GM12878 (cell line): ENCODE results near the gene CC2D2B. TPM values are rescaled to one million over a fixed set of nuclear protein-coding genes. Genes with fewer than 3 reads are reported as not detected.

Source experiments
- ATF7 ChIP-seq: fragments of 450-650 bp; IDR thresholded peaks from 2 replicates; pipeline ENCODE4 v1.6.1; 2016; ENCODE audit warnings: low read depth, mild to moderate bottlenecking
- CREM ChIP-seq: IDR thresholded peaks from 2 replicates; pipeline ENCODE4 v1.6.1; 2014; ENCODE audit warnings: antibody characterized with exemption, low read depth
- FOXK2 ChIP-seq: fragments of 450-650 bp; IDR thresholded peaks from 2 replicates; pipeline ENCODE4 v1.6.1; 2017; ENCODE audit warnings: mild to moderate bottlenecking, moderate library complexity
- IKZF1 ChIP-seq: fragments of 450-650 bp; conservative IDR thresholded peaks from 2 replicates; pipeline ENCODE4 v1.6.1; 2017; ENCODE audit warnings: antibody characterized with exemption, mild to moderate bottlenecking
- KLF5 ChIP-seq: fragments of 450-650 bp; IDR thresholded peaks from 2 replicates; pipeline ENCODE4 v1.6.1; 2014; ENCODE audit warnings: mild to moderate bottlenecking; ENCODE audit not compliant: partially characterized antibody
- MYB ChIP-seq: fragments of 150-350 bp; IDR thresholded peaks from 2 replicates; pipeline ENCODE4 v1.6.1; 2014; ENCODE audit warnings: mild to moderate bottlenecking, low read depth, low read length, borderline replicate concordance
- SUZ12 ChIP-seq: fragments of 200-600 bp; sonication (generic); IDR thresholded peaks from one replicate; pipeline ENCODE4 v1.6.1; 2018; ENCODE audit warnings: antibody characterized with exemption, mild to moderate bottlenecking; ENCODE audit not compliant: unreplicated experiment
- polyA plus RNA-seq, 11 experiments: library from polyadenylated mRNA; depleted of rRNA in 4 of 11; unstranded in 6 of 11; stranded (reverse) in 5 of 11; fragments of >200 nt; fragmentation: Nextera tagmentation in 4 of 11; fragmentation: Illumina TruSeq in 1 of 11; extraction: Ambion mirVana in 4 of 11; extraction: Trizol in 1 of 11; gene quantifications; 1 replicate in 1 of 11; 2 replicates in 10 of 11; pipeline versions ENCODE4 v1.2.1 to v1.2.3, GENCODE V29; 2011 to 2016; ENCODE audit warnings: inconsistent platforms in 2 of 11, missing spikeins in 2 of 11, low read depth in 1 of 11
- total RNA-seq, 4 experiments: library from RNA; depleted of rRNA in 3 of 4; stranded (reverse); fragments of >200 nt in 3 of 4; fragmentation: Illumina TruSeq in 1 of 4; extraction: Trizol in 1 of 4; gene quantifications; 2 replicates each; pipeline versions ENCODE4 v1.2.1 to v1.2.3, GENCODE V29; 2013 to 2021
- TF ChIP-seq, protein P1 (sequence below): fragments of 150-350 bp; IDR thresholded peaks from 2 replicates; pipeline ENCODE4 v1.6.1; 2016; ENCODE audit warnings: low read depth, low read length
- TF ChIP-seq, protein P2 (sequence below): IDR thresholded peaks from 2 replicates; pipeline ENCODE4 v1.6.1; 2012; ENCODE audit warnings: low read length, inconsistent platforms

The CC2D2B gene
- total and polyA plus RNA-seq, 10 of the 15 experiments (the other 5 are each of a cell fraction or from before 2014, with no cell fraction given), result 0.42 to 2.8 (median 0.78) TPM

DNA sequence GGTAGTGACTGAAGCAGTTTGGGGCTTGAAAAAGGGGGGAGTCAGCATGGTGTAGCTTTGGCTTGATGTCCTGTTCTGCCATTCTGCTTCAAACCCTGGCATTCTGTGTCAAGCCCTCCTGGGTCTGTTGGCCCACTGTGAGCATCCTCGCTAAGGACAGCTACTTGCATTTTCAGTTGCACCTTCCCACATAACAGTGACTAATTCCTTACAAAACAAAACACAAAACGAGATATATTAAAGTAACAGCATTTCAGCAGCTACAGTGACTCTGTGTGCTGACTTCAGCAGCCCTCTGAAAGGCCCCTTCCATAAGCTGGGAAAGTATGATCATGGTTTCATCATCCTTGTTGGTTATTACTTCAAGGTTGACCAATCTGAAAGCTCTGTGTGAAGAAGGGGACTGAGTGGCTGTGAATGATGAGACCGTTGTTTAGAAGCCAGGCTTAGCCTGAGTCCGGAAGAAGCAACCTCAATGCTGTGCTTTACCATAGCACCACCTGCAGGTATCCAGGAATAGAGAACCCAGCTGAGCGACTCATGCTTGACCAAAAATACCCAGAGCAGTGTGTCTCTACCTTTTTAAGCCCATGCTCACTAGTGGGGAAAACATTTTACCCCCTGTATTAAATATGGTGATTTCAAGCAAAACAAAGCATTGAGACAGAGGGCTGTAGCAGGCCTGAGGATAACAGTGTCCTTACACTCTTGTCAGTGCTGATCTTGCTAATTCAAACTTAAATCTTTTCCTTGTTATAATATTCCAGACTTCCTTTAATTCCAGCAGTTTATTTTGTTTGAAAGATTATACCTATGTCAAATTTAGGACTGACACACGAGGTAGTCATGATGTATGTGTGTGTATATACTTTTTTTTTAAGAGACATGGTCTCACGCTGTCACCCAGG, 42.6 kb upstream of the CC2D2B start (continued):
- TF ChIP-seq CREM (no peak), KLF5 (no peak), MYB (no peak), SUZ12 (no peak), ATF7 (no peak), FOXK2 (no peak), IKZF1 (no peak)
- TF ChIP-seq, protein P1, sequence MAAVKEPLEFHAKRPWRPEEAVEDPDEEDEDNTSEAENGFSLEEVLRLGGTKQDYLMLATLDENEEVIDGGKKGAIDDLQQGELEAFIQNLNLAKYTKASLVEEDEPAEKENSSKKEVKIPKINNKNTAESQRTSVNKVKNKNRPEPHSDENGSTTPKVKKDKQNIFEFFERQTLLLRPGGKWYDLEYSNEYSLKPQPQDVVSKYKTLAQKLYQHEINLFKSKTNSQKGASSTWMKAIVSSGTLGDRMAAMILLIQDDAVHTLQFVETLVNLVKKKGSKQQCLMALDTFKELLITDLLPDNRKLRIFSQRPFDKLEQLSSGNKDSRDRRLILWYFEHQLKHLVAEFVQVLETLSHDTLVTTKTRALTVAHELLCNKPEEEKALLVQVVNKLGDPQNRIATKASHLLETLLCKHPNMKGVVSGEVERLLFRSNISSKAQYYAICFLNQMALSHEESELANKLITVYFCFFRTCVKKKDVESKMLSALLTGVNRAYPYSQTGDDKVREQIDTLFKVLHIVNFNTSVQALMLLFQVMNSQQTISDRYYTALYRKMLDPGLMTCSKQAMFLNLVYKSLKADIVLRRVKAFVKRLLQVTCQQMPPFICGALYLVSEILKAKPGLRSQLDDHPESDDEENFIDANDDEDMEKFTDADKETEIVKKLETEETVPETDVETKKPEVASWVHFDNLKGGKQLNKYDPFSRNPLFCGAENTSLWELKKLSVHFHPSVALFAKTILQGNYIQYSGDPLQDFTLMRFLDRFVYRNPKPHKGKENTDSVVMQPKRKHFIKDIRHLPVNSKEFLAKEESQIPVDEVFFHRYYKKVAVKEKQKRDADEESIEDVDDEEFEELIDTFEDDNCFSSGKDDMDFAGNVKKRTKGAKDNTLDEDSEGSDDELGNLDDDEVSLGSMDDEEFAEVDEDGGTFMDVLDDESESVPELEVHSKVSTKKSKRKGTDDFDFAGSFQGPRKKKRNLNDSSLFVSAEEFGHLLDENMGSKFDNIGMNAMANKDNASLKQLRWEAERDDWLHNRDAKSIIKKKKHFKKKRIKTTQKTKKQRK, result no peak
- TF ChIP-seq, protein P2, sequence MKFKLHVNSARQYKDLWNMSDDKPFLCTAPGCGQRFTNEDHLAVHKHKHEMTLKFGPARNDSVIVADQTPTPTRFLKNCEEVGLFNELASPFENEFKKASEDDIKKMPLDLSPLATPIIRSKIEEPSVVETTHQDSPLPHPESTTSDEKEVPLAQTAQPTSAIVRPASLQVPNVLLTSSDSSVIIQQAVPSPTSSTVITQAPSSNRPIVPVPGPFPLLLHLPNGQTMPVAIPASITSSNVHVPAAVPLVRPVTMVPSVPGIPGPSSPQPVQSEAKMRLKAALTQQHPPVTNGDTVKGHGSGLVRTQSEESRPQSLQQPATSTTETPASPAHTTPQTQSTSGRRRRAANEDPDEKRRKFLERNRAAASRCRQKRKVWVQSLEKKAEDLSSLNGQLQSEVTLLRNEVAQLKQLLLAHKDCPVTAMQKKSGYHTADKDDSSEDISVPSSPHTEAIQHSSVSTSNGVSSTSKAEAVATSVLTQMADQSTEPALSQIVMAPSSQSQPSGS, result peak; percentile 45; the same call in 1 of the 2 replicates
